Effector memory CD8-positive, alpha-beta T cell (primary cell): ENCODE measurements around the gene STK16.
"Not testable (repeated sequence)": the region's sequence is repeated elsewhere in the genome, so short reads cannot be mapped to it uniquely, and the experiment has no call there.

Source experiments
- ATAC-seq: fragments of 150-1000 bp; cut with Tn5 transposase; replicated peaks from 2 replicates; pipeline ENCODE4 v1.10.0; 2021; ENCODE audit warnings: mild to moderate bottlenecking, moderate library complexity
- DNase-seq, 3 experiments: peaks; one replicate each; pipeline ENCODE4 v3.0.0; 2021
- H3K27ac Mint-ChIP-seq, 2 donors: one replicate each; pipeline ENCODE4 v1.8.0; 2022; ENCODE audit warnings: mild to moderate bottlenecking in 2 of 2, mixed read lengths in 2 of 2, moderate library complexity in 2 of 2
- H3K27me3 Mint-ChIP-seq, 2 donors: one replicate each; pipeline ENCODE4 v1.8.0; 2022; ENCODE audit warnings: mixed read lengths in 2 of 2
- H3K36me3 Mint-ChIP-seq: one replicate; pipeline ENCODE4 v1.8.0; 2022; ENCODE audit warnings: mild to moderate bottlenecking, moderate library complexity, mixed read lengths; ENCODE audit not compliant: insufficient read depth
- H3K4me1 Mint-ChIP-seq, 2 donors: one replicate each; pipeline ENCODE4 v1.8.0; 2022; ENCODE audit warnings: low read depth in 2 of 2, mixed read lengths in 2 of 2
- H3K4me3 Mint-ChIP-seq, 2 donors: one replicate each; pipeline ENCODE4 v1.8.0; 2022; ENCODE audit warnings: mild to moderate bottlenecking in 2 of 2, mixed read lengths in 2 of 2, moderate library complexity in 2 of 2
- H3K9me3 Mint-ChIP-seq, 2 donors: one replicate each; pipeline ENCODE4 v1.8.0; 2022; ENCODE audit warnings: mixed read lengths in 2 of 2

Gene STK16

DNA sequence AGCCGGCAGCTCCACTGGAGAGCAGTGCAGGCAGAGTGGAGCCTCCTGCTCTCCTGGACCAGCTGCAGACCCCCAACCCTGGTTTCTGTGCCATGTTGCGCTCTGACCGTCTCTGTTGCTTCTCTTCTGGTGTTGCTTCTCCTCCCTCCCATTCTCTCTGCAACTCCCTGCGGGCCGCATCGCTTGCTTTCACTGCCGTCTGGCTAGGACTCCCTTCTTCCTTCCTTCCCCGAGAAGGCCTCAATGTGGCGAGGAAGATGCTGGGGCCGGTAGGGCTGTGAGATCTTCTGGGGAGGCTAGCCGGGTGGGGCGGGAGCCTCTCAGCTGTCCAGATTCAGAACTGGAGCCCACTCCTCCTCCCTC, 40.1 kb downstream of the STK16 start:
- Mint-ChIP-seq H3K4me1 (peaks cover 5 to 10% of the 10 kb centered on the region in 2 donors), H3K36me3 (peaks cover 57% of the 10 kb centered on the region), H3K4me3 (no peak overlapping the region), H3K9me3 (no peaks in the 10 kb centered on the region), H3K27ac (peak overlapping the region in 1 of 2 donors; percentile 68), H3K27me3 (no peaks in the 10 kb centered on the region)
- DNase-seq (no peak), ATAC-seq (no peak)

GRCh38 chr2:219285894-219286425, 40.7 kb downstream of the STK16 start:
- no peak overlapping the region for H3K4me3 Mint-ChIP-seq
- no peaks in the 10 kb centered on the region for H3K9me3 Mint-ChIP-seq
- peak overlapping the region in 1 of 2 donors; percentile 80 for H3K27ac Mint-ChIP-seq
- H3K4me1 Mint-ChIP-seq, result peaks cover 2 to 10% of the 10 kb centered on the region in 2 donors
- no peaks in the 10 kb centered on the region for H3K27me3 Mint-ChIP-seq
- ATAC-seq (no peak), DNase-seq (no peak)
- peaks cover 51% of the 10 kb centered on the region for H3K36me3 Mint-ChIP-seq

- Mint-ChIP-seq H3K27ac (peak overlapping the region in 1 of 2 donors; percentile 80), H3K9me3 (no peaks in the 10 kb centered on the region), H3K36me3 (peaks cover 47% of the 10 kb centered on the region), H3K4me3 (no peak overlapping the region), H3K4me1 (peaks cover 2 to 10% of the 10 kb centered on the region in 2 donors), H3K27me3 (no peaks in the 10 kb centered on the region)
- no peak for DNase-seq
- ATAC-seq, result no peak
These were observed 41.3 kb downstream of the STK16 start for GRCh38 chr2:219286436-219287115.

GRCh38 chr2:219287116-219287440, 41.8 kb downstream of the STK16 start:
- not testable (repeated sequence) for H3K4me3 Mint-ChIP-seq, H3K9me3 Mint-ChIP-seq, H3K27me3 Mint-ChIP-seq, ATAC-seq, H3K4me1 Mint-ChIP-seq, DNase-seq
- Mint-ChIP-seq H3K27ac (peak overlapping the region; percentile 44 to 80), H3K36me3 (peaks cover 42% of the 10 kb centered on the region)

GRCh38 chr2:219287580-219288265, 42.4 kb downstream of the STK16 start:
- Mint-ChIP-seq H3K27ac (peak overlapping the region; percentile 44 to 80), H3K36me3 (peaks cover 35% of the 10 kb centered on the region), H3K4me3 (no peak overlapping the region), H3K9me3 (no peaks in the 10 kb centered on the region), H3K27me3 (no peaks in the 10 kb centered on the region), H3K4me1 (peaks cover 2 to 6% of the 10 kb centered on the region in 2 donors)
- DNase-seq (no peak), ATAC-seq (no peak)

- Mint-ChIP-seq H3K9me3 (no peaks in the 10 kb centered on the region), H3K4me3 (no peak overlapping the region), H3K36me3 (peaks cover 26% of the 10 kb centered on the region), H3K4me1 (peaks cover 4 to 6% of the 10 kb centered on the region in 2 donors), H3K27ac (peak overlapping the region in 1 of 2 donors; percentile 49), H3K27me3 (no peaks in the 10 kb centered on the region)
- DNase-seq (no peak), ATAC-seq (no peak)
These were observed 43.9 kb downstream of the STK16 start for GRCh38 chr2:219289195-219289536.

DNA sequence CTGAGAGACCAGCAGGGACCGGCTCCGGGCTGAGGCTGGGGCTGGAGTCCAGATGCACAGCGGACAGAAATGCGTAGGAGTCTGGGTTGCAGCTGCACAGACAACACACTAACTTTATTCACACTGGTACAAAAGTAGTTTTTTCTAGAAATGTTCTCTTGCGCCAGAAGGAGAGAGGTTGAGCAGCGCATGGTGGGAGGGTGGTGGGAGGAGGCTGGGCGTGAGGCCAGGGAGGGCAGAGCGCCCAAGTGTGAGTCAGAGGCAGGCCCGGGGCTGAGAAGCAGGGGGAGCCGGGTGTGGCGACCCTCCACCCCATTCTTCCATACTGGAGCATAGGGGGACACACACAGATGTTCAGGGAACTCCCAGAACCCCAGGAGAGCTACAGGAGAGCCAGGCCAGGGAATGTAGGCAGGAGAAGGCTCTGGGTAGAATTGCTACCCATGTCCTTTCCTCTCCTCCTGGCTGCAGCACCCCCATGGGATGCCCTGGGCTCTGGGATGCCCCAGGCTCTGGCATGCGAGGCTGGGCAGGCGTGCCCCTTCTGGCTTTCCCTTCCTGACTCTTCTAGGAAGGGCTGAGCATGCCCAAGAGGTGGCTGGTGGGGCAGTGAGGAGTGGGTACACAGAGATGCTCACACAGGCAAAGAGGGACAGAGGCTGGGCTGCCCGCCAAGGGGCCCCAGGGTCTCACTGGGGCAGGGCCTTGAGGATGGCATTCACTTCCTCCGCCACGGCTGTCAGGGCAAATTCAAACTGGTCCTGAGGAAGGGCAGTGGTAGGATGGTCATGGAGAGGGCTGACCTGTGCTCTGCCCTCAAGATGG, 44.5 kb downstream of the STK16 start:
- H3K27ac Mint-ChIP-seq, result peak overlapping the region; percentile 49 to 52

GRCh38 chr2:219290381-219291171, 45.3 kb downstream of the STK16 start:
- H3K4me3 Mint-ChIP-seq, result no peak overlapping the region
- no peak for DNase-seq
- peaks cover 18% of the 10 kb centered on the region for H3K36me3 Mint-ChIP-seq
- peaks cover 7 to 10% of the 10 kb centered on the region in 2 donors for H3K4me1 Mint-ChIP-seq
- ATAC-seq, result no peak
- H3K27me3 Mint-ChIP-seq, result no peaks in the 10 kb centered on the region
- no peaks in the 10 kb centered on the region for H3K9me3 Mint-ChIP-seq
- H3K27ac Mint-ChIP-seq, result peak overlapping the region; percentile 49 to 52

More for the DNA sequence above, 44.5 kb downstream of the STK16 start:
- no peak for ATAC-seq
- Mint-ChIP-seq H3K4me3 (no peak overlapping the region), H3K36me3 (peaks cover 23% of the 10 kb centered on the region), H3K9me3 (no peaks in the 10 kb centered on the region), H3K27me3 (no peaks in the 10 kb centered on the region), H3K4me1 (peaks cover 7 to 9% of the 10 kb centered on the region in 2 donors)
- DNase-seq, result no peak

DNA sequence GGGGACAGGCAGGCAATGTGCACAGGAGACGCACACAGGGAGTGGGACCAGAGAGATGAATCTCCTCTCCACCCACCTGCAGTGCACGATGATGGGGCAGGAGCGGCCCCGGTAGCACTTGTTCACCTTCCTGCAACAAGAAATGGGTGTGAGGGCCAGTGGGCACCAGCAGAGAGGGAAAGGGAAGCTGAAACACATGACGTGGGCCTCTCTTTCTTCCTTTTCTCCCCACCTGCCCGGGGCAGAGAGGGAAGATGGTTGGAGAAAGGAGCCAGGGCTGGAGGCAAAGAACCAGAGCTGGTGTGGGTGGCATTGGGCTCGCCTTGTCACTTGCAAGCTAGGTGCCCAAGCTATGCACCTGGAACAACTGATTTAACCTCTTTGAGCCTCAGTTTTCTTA, 46.1 kb downstream of the STK16 start:
- H3K4me1 Mint-ChIP-seq, result peaks cover 7 to 12% of the 10 kb centered on the region in 2 donors
- no peaks in the 10 kb centered on the region for H3K27me3 Mint-ChIP-seq
- ATAC-seq (no peak), DNase-seq (no peak)
- H3K36me3 Mint-ChIP-seq, result peaks cover 15% of the 10 kb centered on the region
- H3K27ac Mint-ChIP-seq, result peak overlapping the region in 1 of 2 donors; percentile 52
- no peaks in the 10 kb centered on the region for H3K9me3 Mint-ChIP-seq
- no peak overlapping the region for H3K4me3 Mint-ChIP-seq

DNA sequence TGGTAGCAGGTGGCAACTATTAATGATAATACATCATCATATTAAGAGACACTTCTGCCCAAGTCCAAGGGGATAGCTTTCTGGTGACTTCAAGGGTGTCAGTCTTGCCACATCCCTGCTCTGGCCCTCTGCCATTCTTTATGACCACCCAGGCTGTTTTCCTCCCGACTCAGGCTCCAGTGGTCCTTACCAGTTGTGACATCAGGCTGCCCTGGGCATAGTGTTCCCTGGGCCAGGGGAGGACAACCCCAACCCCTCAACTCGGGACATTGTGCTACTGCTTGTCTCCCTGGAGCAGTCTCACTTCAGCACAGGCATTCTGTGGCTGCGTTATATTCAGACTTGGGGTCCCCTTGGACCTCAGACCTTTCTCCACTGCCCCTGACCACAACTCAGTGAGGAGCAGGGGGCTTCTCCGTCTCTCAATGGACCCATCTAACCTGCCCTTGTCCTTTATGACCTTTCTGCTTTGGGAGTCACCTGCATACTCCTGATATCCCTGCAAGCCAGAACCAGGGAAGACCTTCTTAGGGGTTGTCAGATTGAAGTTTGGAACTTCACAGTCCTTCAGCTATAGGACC, 46.7 kb downstream of the STK16 start:
- peak overlapping the region in 1 of 2 donors; percentile 35 for H3K27ac Mint-ChIP-seq
- DNase-seq, result no peak
- H3K36me3 Mint-ChIP-seq, result peaks cover 14% of the 10 kb centered on the region
- no peak for ATAC-seq
- H3K4me3 Mint-ChIP-seq, result no peak overlapping the region
- peaks cover 7 to 12% of the 10 kb centered on the region in 2 donors for H3K4me1 Mint-ChIP-seq
- no peaks in the 10 kb centered on the region for H3K9me3 Mint-ChIP-seq
- no peaks in the 10 kb centered on the region for H3K27me3 Mint-ChIP-seq

DNA sequence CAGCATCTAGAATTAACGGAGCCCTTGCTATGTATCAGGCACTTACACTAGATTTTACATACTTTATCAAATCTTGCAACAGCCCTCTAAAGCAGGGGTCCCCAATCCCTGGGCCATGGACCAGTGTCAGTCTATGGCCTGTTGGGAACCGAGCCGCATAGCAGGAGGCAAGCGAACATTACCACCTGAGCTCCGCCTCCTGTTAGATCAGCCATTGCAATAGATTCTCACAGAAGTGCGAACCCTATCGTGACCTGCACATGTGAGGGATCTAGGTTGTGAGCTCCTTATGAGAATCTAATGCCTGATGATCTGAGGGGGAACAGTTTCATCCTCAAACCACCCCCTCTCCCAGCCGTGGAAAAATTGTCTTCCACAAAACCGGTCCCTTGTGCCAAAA, 47.3 kb downstream of the STK16 start:
- Mint-ChIP-seq H3K9me3 (no peaks in the 10 kb centered on the region), H3K27ac (peak overlapping the region in 1 of 2 donors; percentile 35), H3K36me3 (peaks cover 10% of the 10 kb centered on the region), H3K4me1 (peaks cover 7 to 12% of the 10 kb centered on the region in 2 donors), H3K4me3 (no peak overlapping the region), H3K27me3 (no peaks in the 10 kb centered on the region)
- ATAC-seq, result no peak
- DNase-seq, result no peak

DNA sequence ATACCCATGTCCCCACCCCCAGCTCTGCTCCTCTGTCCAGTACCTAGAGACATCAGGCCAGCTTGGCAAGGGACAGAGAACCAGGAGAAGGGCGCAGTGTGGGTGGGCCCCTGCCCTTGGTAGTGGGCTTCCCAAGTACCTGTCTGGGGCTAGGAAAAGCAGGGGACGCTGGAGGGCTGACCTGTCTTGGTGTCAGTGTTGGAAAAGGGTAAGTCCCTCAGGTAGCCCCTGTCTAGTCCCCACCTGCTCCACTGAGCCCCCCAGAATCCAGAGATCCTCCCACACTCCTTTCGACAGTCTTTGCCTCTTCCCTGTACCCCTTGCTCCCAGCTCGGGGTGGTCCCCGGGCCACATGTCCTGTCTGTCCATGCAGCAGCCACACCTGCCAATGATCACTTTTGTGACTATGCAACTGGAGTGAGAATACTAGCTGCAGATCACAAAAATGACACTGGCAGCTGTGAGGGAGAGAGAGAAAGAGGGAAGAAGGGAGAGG, 48.5 kb downstream of the STK16 start:
- ATAC-seq (no peak), DNase-seq (no peak)
- peaks cover 0 to under 1% of the 10 kb centered on the region in 2 donors for H3K27me3 Mint-ChIP-seq
- peak overlapping the region; percentile 47 to 91 for H3K27ac Mint-ChIP-seq
- H3K4me1 Mint-ChIP-seq, result peaks cover 7 to 14% of the 10 kb centered on the region in 2 donors
- peaks cover 9% of the 10 kb centered on the region for H3K36me3 Mint-ChIP-seq
- H3K4me3 Mint-ChIP-seq, result peak overlapping the region; percentile 73 to 87
- no peaks in the 10 kb centered on the region for H3K9me3 Mint-ChIP-seq
